ENCODE results near the gene FABP1.
A peak's percentile ranks its signal among the peaks of the same experiment; 100 is the strongest.

FABP1 gene

GRCh38 chr2:88082781-88083180, 45.1 kb downstream of the FABP1 start:
- TF ChIP-seq CTCF (conservative IDR thresholded peaks at IDR 0.05; ENCODE audit: low read depth, low read length): no peak
- no peak overlapping the region for H3K4me3 ChIP-seq (ENCODE audit: low read depth, low read length)
- DNase-seq (ENCODE audit: low read depth): no peak

GRCh38 chr2:88081924-88082608, 45.8 kb downstream of the FABP1 start:
- no peak overlapping the region for H3K4me3 ChIP-seq (ENCODE audit: low read depth, low read length)
- TF ChIP-seq CTCF (conservative IDR thresholded peaks at IDR 0.05; ENCODE audit: low read depth, low read length): no peak
- no peak for DNase-seq (ENCODE audit: low read depth)

- TF ChIP-seq CTCF (conservative IDR thresholded peaks at IDR 0.05; ENCODE audit: low read depth, low read length): no peak
- H3K4me3 ChIP-seq (ENCODE audit: low read depth, low read length): no peak overlapping the region
- DNase-seq (ENCODE audit: low read depth): no peak
These were observed 47.3 kb downstream of the FABP1 start for GRCh38 chr2:88080545-88080944.

GRCh38 chr2:88078643-88079172, 49.2 kb downstream of the FABP1 start:
- no peak for TF ChIP-seq CTCF (conservative IDR thresholded peaks at IDR 0.05; ENCODE audit: low read depth, low read length)
- no peak overlapping the region for H3K4me3 ChIP-seq (ENCODE audit: low read depth, low read length)
- no peak for DNase-seq (ENCODE audit: low read depth)

GRCh38 chr2:88077080-88077479, 50.8 kb downstream of the FABP1 start:
- no peak for TF ChIP-seq CTCF (conservative IDR thresholded peaks at IDR 0.05; ENCODE audit: low read depth, low read length)
- DNase-seq (ENCODE audit: low read depth): no peak
- no peak overlapping the region for H3K4me3 ChIP-seq (ENCODE audit: low read depth, low read length)

GRCh38 chr2:88074854-88075292, 53.0 kb downstream of the FABP1 start:
- H3K4me3 ChIP-seq (ENCODE audit: low read depth, low read length): no peak overlapping the region
- no peak for TF ChIP-seq CTCF (conservative IDR thresholded peaks at IDR 0.05; ENCODE audit: low read depth, low read length)
- peak; percentile 69 for DNase-seq (ENCODE audit: low read depth)

GRCh38 chr2:88074150-88074549, 53.7 kb downstream of the FABP1 start:
- H3K4me3 ChIP-seq (ENCODE audit: low read depth, low read length): no peak overlapping the region
- no peak for TF ChIP-seq CTCF (conservative IDR thresholded peaks at IDR 0.05; ENCODE audit: low read depth, low read length)
- no peak for DNase-seq (ENCODE audit: low read depth)
